ENCODE measurements around the gene SH3D19. TPM values are rescaled to one million over a fixed set of nuclear protein-coding genes. Genes with fewer than 3 reads are reported as not detected.

The SH3D19 gene
- total RNA-seq, 3 donors from 2014 or later = 97.5 to 140 (median 102) TPM

- no peak for TF ChIP-seq CTCF (IDR thresholded peaks at IDR 0.05)
- intact Hi-C loops (cut with DNase I, micrococcal nuclease) = no loop called here
- DNase-seq (no peak), ATAC-seq (peak; percentile 64)
- H3K36me3 ChIP-seq (ENCODE audit: low read depth) = no peaks in the 10 kb centered on the region
- no peaks in the 10 kb centered on the region for H3K9me3 ChIP-seq
- H3K4me3 ChIP-seq = no peak overlapping the region
- H3K4me1 ChIP-seq (ENCODE audit: low read depth) = no peaks in the 10 kb centered on the region
Observed at GRCh38 chr4:151206241-151207005, 119.0 kb downstream of the SH3D19 start.

GRCh38 chr4:151205722-151206121, 119.7 kb downstream of the SH3D19 start:
- ATAC-seq (peak; percentile 15), DNase-seq (no peak)
- H3K4me3 ChIP-seq = no peak overlapping the region
- intact Hi-C loops (cut with DNase I, micrococcal nuclease) = no loop called here
- H3K9me3 ChIP-seq = no peaks in the 10 kb centered on the region
- no peaks in the 10 kb centered on the region for H3K36me3 ChIP-seq (ENCODE audit: low read depth)
- no peaks in the 10 kb centered on the region for H3K4me1 ChIP-seq (ENCODE audit: low read depth)
- no peak for TF ChIP-seq CTCF (IDR thresholded peaks at IDR 0.05)

GRCh38 chr4:151204925-151205524, 120.4 kb downstream of the SH3D19 start:
- Histone ChIP-seq H3K4me1 (ENCODE audit: low read depth) (no peaks in the 10 kb centered on the region), H3K9me3 (no peaks in the 10 kb centered on the region), H3K4me3 (no peak overlapping the region), H3K36me3 (ENCODE audit: low read depth) (no peaks in the 10 kb centered on the region)
- no peak for DNase-seq
- no peak for TF ChIP-seq CTCF (IDR thresholded peaks at IDR 0.05)
- ATAC-seq = peak; percentile 74
- intact Hi-C loops (cut with DNase I, micrococcal nuclease) = no loop called here

GRCh38 chr4:151202851-151203455, 122.5 kb downstream of the SH3D19 start:
- Histone ChIP-seq H3K9me3 (no peaks in the 10 kb centered on the region), H3K4me3 (no peak overlapping the region), H3K36me3 (ENCODE audit: low read depth) (no peaks in the 10 kb centered on the region), H3K4me1 (ENCODE audit: low read depth) (no peaks in the 10 kb centered on the region)
- intact Hi-C loops (cut with DNase I, micrococcal nuclease) = no loop called here
- no peak for ATAC-seq
- no peak for DNase-seq
- TF ChIP-seq CTCF (IDR thresholded peaks at IDR 0.05) = no peak

GRCh38 chr4:151202381-151202780, 123.0 kb downstream of the SH3D19 start:
- H3K4me1 ChIP-seq (ENCODE audit: low read depth) = no peaks in the 10 kb centered on the region
- ATAC-seq (no peak), DNase-seq (no peak)
- no peaks in the 10 kb centered on the region for H3K9me3 ChIP-seq
- no peaks in the 10 kb centered on the region for H3K36me3 ChIP-seq (ENCODE audit: low read depth)
- no peak overlapping the region for H3K4me3 ChIP-seq
- TF ChIP-seq CTCF (IDR thresholded peaks at IDR 0.05) = no peak
- intact Hi-C loops (cut with DNase I, micrococcal nuclease) = no loop called here
